Activated T-helper 1 cell treated with Interleukin-2 at 50 U/mL for 16 hours (primary cell): ENCODE data around the gene AP1M1.

ENCODE experiments used
- DNase-seq: peaks from one replicate; pipeline ENCODE4 v3.0.0-alpha.2; 2020; ENCODE audit warnings: low read depth

Gene AP1M1

GRCh38 chr19:16232127-16232526, 34.4 kb downstream of the AP1M1 start:
- DNase-seq: no peak

- no peak for DNase-seq
Observed at GRCh38 chr19:16232568-16232967, 34.9 kb downstream of the AP1M1 start.

DNA sequence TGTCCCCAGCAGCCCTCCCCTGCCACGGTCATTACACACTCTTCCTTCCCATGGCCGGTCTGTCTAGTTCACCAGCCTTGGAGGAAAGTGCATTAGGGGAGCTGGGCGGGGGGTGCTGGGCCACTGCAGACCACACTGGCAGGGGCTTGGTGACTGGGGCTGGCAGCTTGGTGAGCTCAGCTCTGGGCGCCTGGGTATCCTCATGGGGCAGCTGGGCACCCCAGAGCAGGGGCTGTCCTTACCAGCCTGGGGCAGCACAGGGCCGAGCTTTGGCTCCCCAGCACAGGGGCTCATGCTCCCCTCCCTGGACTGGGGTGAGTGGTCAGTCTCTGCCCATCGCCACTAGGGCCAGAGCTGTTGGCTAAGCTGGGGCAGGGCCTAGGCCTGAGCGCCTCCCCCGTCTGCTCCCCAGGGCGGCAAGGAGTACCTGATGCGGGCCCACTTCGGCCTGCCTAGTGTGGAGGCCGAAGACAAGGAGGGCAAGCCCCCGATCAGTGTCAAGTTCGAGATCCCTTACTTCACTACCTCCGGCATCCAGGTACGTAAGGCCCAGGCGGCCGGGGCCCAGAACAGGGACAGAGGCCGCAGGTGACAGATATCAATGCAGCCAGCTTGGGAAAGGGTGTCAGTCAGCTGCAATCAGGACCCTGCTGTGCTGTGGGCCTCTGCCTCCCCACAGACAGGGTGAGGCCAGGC, 35.5 kb downstream of the AP1M1 start:
- DNase-seq: no peak

DNA sequence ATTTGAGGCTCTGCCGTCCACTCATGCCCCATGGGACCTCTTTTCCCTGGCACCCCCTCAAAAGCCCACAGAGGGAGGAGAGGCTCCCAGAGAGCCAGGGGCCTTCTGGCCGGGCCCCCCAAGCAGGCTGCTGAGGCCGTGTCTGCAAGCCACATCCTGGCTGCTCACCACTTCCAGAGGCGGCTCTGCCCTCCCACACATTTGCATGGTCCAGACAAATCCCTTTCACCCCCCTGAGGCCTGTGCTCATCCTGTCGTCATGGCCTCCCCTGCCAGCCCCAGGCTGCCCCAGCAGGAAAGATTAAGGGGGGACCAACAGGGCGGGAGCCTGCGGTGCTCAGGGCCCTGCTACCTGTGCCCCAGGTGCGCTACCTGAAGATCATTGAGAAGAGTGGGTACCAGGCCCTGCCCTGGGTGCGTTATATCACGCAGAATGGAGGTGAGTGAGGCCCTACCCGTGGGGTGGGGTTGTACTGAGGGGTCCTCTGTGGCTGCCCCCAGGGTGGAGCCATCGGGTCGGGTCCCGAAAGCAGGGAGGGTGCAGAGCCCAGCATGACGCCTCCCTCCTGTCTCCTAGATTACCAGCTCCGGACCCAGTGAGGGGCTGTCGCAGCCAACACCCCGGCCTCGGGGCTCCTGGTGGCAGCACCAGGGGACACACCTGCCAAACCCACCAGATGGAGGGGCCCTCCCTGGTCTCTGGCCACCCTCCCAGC, 36.3 kb downstream of the AP1M1 start:
- DNase-seq: no peak

- no peak for DNase-seq
Observed at GRCh38 chr19:16234552-16235445, 37.1 kb downstream of the AP1M1 start.

DNA sequence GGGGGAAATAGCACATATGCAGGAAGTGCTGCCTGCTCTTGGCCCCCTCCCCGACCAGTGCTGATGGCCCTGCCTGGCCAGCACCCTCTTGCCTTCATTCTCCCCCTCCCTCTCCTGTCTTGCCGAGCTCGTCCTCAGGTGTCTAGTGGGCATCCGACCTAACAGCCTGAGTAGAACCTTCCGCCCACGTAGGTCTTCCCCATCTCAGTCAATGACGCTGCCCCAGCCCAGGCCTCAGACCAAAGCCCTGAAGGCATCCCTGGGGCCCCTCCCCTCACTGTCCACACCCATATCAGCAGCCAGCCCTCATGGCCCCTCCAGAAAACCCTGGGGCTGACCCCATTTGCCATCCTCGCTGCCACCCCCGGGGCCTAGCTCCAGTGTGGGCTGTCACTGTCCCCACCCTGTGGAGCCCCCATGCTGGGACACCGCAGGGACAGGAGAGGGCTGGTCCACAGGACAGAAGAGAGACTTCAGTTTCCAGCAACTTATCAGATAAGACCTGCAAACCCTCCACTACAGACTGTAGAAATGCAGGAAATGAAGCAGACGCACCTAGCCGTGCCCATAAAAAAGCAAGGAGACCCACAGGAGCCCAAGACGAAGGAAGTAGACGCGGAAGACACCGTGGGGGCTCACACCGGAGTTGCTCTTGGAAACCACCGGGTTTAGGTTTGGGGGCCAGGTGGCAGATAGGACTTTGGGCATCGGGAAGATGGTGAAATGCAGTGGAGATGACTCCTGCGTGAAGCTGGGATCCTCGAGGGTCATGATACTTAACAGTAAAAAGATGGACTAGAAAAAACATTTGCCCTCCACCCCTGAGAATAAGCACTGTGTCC, 38.3 kb downstream of the AP1M1 start:
- DNase-seq: no peak

GRCh38 chr19:16244091-16244490, 46.4 kb downstream of the AP1M1 start:
- no peak for DNase-seq

DNA sequence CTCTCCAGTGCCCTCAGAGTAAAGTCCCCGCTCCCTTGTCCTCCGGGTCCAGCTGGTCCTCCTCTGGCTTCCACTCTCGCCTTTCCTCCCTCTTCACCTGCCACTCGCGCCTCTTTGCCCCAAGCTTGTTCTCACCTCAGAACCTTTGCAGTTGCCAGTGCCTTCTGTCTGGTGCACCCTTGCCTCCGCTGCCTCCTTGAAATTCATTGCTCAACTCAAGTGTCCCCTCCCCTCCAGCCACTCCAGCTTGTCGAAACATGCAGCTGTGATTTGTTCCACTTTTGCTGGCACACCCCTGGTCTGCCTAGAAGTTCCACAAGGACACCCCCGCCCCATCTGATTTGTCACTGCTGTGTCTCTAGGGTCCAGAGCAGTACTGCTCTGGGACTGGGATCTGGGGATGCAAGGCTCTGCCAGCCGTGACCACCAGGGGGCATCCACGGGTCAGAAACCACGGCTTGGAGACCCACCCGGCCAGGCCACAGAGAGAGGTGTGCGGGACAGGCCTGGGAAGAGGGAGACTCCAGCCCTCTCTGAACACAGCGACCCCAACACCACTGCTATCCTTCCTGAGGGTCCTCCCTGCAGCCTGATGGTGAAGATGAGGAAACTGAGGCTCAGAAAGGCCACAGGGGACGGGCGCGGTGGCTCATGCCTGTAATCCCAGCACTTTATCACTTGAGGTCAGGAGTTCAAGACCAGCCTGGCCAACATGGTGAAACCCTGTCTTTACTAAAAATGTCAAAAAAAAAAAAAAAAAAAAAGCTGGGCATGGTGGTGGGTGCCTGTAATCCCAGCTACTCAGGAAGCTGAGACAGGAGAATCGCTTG, 49.9 kb downstream of the AP1M1 start:
- peak; percentile 69 for DNase-seq

GRCh38 chr19:16248380-16249023, 50.8 kb downstream of the AP1M1 start:
- DNase-seq: no peak

- no peak for DNase-seq
Observed at GRCh38 chr19:16249826-16250404, 52.2 kb downstream of the AP1M1 start.

GRCh38 chr19:16252459-16253205, 54.9 kb downstream of the AP1M1 start:
- no peak for DNase-seq

DNA sequence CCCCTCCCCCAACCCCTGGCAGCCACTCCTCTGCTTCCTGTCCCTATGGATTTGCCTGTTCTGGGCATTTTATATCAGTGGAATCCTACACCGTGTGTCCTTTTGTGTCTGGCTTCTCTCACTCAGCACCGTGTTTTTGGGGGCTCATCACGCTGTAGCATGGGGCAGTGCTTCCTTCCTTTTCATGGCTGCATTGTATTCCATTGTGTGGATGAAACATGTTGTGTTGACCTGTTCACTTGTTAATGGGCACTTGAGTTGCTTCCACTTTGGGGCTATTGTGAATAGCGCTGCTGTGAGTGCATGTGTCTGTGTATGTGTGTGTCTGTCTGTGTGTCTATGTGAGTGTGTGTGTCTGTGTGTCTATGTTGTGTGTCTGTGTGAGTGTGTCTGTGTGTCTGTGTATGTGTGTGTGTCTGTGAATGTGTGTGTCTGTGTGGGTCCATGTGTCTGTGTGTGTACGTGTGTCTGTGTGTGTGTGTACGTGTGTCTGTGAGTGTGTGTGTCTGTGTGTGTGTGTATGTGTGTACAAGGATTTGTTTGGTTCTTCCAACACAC, 57.2 kb downstream of the AP1M1 start:
- no peak for DNase-seq

DNA sequence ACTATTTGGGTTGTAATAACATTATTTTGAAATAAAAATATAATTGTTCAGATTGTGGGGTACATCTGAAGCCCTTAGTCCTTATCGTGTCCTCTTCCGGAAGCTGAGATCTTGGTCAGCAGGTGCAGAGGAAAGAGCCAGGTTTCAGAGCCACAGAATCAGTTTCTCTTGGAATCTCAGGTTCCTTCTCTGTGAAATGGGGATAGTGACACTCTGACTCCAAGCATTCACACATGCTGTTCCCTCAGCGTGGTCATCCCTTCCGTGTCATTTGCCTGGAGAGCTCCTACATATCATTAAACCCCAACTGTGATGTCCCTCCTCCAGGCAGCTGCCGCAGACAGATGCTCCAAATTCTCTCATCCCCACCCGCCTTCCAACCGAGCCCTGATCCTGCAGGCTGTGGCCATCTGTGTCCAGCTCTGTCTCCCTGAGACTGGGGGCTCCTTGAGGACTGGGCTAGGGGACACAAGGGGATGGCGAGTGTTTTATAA, 59.8 kb downstream of the AP1M1 start:
- DNase-seq: no peak

DNA sequence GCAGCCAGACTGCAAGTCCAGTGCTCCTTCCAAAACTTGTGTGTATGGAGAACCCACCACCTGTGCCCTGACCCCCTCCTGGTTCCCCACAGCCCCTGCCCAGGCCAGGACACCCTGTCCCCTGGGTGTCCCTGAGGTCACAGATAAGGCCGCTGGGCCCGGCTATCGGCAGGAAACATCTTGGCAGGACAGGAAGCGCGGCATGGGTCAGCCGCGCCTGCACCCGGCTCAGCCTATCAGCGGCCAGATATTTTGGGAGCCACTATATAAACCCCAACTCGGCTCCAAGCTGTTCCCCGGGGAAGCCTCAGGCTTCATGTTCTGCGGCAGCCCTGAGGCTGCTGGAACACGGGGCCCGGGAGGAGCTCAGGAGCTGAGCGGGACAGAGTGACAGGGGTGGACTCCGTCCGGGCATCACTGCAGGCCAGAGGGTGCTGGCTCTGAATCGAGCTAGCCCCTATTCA, 60.8 kb downstream of the AP1M1 start:
- no peak for DNase-seq

DNA sequence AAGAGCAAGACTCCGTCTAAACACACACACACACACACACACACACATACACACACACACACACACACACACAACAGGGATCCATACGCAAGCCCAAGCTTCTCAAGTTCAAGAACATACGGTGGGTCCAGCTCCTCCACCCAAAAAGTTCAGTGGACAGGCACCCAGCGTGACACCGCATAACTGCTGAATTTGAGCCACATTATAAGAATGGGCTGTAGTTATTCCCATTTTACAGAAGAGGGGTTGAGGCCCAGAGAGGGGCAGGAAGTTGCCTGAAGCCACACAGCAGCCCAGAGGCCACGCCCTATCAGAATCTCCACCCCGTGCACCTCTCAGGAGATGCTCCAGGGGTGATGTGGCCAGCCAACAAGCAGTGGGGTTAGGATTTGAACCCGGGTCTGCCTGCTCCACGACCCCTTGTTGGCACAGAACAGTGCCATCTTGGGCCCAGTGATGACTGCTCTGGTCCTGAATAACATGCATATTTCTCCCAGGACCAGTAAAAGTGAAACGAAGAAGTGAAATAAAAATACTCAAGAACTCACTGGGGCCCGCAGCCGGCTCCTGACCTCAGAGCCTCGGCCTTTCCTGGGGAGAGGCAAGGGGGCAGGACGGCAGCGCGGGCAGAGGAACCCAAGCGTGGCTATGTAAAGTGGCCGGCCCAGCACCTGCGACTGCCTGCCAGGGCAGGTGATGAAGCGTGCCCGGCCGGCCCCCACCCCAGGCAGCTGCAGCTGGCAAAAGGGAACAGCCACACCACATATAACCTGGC, 61.9 kb downstream of the AP1M1 start:
- no peak for DNase-seq

GRCh38 chr19:16260160-16260811, 62.6 kb downstream of the AP1M1 start:
- DNase-seq: no peak

GRCh38 chr19:16260812-16261161, 63.1 kb downstream of the AP1M1 start:
- DNase-seq: no peak
